Left hindlimb (tissue), 1 donor: Measurements from ENCODE around the gene CTIF.

Source experiments
- DNase-seq: peaks from one replicate; pipeline ENCODE4 v3.0.0-alpha.2; 2018

Gene CTIF

DNA sequence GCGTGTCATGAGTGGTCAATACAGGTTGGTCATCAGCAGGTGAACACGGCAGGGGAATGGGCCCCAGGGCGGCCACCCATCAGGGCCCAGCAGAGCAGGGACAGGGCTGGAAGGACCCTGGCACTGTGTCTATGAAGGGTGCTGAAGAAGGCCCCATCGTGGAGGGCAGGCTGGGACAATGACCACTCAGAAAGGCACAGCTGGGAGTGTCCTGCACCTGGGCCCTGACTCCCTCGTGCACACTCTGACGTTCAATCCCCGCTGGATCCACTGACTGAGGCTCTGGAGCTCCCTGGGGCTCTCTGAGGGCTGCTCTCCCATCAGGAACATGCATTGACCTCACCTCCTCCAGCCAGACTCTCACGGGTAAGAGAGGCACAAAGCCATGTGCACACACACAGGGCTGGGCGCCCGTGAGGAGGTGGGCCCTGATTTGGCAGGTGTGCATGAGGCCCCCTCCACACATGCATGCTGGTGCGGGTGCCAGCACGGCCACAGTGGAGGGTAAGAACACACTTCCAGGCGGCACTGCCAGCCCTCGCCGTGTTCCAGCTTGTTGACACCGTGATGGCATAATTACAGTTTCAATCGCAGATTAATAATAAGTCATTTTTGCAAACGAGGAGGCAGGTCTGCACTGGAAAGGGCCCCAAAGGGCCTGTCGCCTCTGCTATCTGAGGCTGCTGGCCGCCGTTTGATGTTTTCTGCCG, 353.5 kb downstream of the CTIF start:
- DNase-seq: no peak

DNA sequence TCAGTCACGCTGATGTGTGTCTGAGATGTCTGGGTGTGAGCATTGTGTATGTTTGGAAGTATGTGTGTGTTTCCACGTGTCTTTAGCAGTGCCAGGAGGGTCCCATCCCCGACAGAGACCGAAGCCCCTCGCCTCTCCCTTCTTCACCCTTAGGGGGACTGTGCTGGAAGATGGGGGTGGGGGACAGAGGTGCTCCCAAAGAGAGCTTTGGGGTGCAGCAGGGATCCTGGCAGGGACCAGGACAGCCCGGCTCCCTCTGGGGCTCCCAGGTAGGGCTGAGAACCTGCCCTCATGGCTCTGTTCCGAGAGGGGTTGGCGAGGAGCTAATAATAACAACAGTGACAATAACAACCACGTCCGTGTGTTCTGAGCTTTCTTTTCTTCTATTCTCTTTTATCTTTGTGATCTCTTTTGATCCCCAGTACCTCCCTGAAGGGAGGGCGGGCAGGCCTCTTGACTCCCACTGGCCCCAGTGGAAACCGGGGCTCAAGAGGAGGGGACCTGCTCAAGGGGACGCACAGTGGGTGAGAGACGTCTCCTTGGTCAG, 354.3 kb downstream of the CTIF start:
- DNase-seq: no peak

DNA sequence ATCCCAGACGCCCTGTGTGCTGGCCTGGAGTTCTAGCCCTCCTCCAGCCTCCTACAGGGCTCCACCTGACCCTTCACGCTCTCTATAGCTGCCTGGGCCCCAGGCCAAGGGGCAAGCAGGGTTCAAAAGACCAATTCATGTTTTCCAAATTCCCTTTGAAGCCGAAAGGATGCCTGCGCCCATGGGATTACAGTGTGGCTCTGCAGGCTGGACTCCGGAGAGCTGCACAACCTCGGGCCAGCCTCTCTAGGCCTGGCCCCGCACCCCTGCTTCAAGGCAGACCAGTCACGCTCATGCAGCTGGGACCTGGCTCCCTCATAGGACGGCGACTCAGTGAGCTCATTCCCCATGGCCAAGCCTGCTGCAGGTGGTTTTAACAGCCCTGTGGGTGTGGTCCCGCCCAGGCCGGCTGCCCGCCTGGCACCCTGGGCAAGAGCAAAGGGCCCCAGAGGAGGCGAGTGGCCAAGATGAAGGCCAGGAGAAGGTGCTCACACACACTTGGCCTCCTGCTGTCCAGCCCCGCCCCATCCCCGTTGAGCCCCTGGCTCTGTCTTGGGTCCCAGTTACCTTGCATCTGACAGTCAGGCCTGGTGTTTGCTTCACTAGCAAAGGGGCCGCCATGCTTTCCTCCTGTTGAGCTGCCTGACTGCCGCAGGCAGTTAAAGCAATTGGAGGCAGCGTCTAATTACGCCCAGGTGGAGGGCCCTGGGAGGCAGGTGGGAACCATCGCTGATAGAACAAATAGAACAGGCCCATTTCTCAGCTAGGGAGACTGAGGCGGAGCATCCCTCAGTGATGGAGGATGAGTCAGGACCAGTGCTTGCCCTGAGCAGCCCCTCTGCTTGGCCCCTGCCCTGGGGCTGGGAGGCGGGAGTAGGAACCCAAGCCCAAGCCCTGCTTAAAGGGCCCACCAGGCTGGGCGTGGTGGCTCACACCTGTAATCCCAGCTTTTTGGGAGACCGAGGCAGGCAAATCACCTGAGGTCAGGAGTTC, 355.1 kb downstream of the CTIF start:
- no peak for DNase-seq

DNA sequence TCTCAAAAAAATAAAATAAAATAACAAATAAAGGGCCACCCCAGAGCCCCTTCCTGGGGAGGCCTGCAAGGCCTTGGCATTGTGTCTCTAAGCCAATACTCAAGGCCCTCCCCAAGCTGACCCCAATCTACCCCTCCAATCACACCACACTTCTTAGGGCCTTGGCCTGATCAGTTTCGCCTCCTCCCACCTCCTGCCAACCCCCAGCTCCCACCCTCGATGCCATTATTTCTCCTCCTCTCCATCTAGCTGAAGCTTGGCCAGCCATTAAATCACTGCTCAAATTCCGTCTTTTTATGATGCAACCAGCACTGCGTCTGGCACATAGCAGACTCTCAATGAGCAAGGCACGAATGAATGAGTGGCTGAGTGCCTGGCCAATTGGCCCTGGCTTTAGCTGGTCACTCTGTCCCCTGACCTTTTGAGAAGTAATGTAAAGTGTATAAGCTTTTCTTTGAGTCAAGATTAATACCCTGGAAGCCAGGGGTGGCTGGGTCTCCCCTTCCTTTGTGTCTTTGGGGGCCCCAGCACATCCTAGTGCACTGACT, 356.0 kb downstream of the CTIF start:
- no peak for DNase-seq

DNA sequence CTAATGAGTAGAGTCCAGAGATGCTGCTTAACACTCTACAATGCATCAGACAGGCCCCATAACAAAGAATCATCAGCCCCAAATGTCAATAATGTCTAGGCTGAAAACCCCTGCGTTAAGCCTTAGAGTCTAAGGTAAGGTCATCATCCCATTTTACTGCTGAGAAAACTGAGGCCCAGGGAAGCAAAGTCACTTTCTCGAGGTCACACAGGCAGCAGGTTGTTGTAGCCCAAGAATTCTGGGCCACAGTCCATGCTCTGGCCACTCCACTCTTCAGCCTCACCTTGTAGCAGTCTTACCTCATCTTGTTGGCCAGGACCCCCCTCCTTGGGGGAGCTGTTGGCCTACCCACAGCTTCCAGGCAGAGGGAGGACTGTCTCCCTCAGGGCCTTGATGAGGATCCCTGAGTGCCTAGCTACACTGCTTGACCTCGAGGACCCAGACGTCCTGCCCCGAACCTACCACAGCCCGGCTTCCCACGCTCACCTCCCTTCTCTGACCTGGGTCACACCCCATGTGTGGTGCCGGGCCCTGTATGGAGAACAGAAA, 357.6 kb downstream of the CTIF start:
- DNase-seq: no peak

DNA sequence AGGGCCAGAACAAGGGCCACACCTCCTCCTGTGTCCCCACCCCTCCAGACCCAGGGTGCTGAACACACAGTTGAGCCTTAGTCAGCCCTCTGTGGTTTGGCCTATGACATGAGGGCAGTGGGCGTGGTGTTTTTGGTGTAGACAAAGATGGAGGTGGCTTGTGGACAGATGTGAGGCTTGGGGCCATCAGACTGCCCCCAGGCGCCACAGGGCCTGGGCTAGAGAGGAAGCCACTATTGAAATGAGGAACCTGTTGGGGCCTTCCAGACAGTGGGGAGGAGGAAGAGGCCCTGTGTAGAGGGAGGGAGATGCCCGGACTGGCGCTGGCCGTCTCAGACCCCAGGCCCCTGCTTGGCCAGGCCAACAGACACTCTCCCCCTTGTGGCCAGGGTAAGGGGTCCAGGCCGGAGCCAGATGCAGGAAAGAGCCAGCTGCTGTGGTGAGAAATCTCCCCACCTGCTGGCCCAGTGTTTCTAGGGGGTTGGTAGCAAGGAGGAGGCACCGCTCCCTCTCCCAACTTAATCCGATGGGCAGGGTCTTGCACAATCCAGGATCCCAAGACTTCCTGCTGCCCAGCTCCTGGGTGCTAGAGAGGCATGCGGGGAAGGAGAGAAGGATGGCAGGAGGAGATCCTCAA, 358.2 kb downstream of the CTIF start:
- no peak for DNase-seq

DNA sequence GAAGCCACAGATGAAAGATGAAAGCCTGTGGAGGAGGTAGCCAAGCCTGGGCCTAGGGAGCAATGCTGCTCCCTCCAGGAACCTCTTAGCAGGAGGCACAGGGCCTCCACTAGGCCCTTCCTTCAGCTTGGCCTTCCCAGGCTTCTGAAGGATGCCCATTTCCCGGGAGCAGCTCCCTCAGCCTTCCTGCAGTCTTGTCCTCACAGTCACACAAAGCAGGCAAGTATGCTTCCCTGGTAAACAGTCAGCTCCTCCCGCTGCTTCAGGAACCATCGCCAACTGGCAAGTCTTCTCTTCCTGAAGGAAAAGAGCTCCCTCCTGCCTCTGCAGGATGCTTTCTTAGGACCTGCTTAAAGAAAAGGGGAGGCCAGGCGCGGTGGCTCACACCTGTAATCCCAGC, 358.7 kb downstream of the CTIF start:
- no peak for DNase-seq

DNA sequence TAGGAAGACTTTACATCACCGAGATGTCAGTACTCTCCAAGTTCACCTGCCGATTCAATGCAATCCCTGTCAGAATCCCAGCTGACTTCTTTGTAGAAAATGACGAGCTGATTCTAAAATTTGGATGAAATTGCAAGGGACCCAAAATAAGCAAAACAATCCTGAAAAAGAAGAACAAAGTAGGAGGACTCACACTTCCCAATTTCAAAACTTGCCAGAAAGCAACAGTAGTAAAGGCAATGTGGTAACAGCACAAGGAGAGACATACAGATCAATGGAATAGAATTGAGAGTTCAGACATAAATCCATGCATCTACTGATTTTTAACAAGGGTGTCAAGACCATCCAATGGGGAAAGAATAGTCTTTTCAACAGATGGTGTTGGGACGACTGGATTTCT, 359.7 kb downstream of the CTIF start:
- DNase-seq: no peak

DNA sequence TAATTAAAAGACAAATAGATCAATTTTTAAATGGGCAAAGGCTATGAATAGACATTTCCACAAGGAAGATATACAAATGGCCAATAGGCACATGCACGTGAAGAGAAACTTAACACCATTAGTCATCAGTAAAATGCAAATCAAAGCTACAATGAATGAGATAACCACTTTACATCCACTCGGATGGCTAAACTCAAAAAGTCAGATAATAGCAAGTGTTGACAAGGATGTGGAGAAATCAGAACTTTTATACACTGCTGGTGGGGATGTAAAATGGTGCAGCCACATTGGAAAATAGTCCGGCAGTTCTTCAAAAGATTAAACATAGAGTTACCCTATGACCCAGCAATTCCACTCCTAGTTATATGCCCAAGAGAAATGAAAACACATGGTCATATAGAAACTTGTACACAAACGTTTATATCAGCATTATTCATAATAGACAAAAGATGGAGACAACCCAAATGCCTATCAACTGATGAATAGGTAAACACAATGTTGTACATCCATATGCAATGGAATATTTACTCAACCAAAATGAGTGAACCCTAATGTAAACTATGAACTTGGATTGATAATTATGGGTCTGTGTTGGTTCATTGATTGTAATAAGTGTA, 360.8 kb downstream of the CTIF start:
- no peak for DNase-seq

DNA sequence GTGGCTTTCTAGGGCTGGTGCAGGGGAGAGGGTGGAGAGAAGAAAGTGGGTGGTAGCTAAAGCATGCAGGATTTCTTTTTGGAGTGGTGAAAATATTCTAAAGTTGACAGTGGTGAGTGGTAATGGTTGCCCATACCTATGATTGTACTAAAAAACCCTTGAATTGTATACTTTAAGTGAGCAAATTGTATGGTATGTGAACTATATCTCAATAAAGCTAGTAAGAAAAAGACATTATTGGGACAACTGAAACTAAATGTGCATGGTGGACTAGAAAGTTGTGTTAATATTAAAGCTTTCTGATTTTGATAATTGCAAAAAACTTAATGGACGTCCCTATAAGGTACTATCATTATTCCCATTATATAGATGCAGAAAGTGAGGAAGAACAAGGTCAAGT, 361.6 kb downstream of the CTIF start:
- no peak for DNase-seq

DNA sequence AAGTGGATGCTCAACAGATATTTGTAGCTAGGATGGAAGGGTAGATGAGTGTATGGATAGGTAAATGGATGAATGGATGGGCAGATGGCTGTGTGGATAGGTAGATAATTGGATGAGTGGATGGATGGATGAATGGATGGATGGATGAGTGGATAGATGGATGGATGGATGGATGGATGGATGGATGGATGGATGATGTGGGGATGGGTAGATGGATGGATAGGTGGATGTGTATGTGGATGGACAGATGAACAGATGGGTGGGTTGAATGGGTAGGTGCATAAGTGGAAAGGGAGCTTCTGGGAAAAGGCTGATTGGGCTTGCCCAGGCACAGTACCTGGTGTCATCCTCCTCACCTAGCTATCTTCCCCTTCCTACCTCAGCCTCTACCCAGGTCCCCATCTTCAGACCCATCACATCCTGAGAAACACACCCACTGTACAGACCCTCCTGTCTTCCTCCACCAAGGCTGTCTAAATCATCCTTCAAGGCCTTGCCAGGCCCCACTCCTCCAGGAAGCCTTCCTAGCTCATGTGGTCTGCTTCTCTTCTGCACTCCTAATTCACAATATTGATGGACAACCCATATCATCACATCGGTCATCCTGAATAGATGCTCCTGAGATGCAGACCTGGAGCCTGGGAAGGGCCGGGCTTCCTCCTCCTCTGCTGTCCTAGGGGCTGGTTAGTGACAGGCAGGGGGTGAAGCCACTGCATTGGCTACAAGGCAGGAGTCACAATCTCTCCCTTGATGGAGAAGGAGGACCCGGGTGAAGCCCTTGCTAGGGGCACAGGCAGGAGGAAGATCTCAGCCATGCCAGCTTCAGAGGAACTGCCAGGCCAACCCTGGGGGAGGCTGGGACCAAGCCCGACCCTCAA, 362.6 kb downstream of the CTIF start:
- no peak for DNase-seq

DNA sequence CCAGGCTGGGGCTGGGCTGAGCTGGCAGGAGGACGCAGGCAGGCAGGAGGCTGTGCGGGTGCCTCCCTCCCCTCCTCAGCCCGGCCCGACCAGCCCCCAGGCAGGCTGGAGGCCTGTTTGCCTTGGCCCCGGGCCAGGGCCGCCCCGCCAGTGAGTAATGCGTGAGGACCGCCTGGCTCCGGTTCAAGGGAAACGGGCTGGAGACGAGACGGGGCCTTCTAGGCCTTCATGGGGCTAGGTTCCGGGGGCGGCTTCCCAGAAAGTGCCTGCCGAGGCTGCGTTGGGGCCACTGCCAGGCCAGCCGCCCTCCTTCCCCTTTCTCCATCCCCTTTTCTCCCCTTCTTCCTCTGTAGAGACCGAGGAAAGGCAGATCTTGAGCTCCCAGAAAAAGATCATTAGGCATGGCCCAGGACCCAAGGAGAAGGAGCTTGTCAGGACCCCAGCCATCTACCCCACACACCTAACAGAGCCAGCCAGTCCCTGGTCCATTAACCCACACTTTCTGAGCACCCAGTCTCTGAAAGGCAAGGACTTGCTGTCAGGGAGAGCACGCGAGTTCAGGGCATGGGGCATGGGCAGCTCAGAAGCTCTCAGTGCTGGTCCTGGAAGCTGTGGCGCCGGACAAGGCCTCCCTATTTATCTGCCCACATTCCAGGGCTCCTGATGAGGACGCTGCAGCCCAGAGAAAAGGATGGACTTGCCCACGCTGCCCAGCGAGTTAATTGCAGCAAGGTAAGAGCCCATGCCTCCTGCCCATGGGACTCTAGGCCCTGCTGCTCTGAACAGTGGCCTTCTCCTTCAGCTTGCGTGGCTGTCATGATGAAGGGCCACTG, 363.4 kb downstream of the CTIF start:
- peak; percentile 93 for DNase-seq

DNA sequence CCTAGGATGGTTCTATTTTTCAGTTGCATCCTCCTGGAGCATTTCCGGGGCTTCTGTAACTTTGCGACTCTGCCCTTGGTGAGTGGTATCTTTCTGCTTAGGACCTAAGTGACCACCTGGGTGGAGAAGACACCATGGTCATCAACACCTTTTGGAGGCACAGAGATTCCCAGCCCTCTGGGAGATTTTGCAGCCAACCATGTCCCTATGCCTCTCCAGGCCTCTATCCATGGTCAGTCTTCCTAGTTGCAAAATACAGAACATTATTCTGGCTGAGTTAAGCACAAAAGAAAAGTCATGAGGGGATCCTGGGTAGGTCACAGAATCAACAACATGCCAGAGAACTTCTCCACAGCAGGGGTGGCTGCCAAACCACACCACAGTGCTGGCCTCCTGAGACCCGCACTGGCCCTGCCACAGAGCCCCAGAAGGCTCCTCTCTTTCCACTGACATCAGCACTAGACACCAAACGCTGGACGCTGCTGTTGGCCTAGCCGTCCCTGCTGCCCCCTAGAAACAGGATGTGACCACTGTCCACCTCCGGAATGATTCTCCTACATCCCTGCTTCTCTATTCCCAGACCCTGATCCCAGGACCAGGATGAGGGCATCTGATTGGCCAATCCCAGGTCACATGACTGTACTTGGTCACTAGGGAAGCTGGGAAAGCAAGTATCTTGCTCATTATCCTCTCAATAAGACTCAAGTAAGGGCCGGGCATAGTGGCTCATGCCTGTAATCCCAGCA, 364.2 kb downstream of the CTIF start:
- DNase-seq: peak; percentile 75

DNA sequence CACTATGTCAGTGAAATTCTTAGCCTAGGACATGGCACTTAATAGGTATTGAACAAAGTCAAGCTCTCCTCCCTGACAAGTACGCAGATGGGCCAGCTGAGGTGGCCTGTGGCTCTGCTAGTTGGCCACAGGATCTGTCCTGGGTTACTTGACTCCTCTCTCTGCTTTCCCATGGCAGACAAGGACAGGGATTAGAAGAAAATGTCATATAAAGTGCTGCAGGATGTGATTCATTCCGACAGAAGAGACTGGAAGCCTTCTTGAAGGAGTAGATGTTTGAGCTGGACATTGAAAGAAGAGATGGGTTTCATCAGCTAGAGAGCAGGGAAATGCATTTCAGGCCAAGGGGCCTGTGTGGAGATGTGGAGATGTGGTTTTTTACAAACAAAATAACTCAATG, 365.3 kb downstream of the CTIF start:
- no peak for DNase-seq

DNA sequence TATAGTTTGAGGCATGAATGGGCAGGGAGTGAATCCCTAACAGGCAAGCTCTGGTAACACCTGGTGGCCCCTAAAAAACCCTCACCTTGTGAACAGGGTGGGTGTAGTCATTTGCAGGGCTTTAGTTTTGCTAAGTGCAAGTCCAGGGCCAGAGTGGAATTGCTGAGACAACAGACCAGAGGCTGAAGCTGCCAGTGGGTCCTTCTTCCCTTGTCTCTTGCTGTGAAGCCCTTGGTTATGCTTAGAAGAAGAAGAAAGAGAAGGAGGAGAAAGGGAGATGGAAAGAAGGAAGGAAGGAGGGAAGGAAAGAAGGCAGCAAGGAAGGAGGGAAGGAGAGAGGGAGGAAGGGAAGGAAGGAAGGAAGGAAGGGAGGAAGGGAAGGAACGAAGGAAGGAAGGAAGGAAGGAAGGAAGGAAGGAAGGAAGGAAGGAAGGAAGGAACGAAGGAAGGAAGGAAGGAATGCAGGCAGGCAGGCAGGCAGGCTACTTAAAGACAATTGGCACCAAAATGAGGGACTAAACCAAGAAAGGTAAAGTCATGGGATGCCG, 366.1 kb downstream of the CTIF start:
- no peak for DNase-seq

DNA sequence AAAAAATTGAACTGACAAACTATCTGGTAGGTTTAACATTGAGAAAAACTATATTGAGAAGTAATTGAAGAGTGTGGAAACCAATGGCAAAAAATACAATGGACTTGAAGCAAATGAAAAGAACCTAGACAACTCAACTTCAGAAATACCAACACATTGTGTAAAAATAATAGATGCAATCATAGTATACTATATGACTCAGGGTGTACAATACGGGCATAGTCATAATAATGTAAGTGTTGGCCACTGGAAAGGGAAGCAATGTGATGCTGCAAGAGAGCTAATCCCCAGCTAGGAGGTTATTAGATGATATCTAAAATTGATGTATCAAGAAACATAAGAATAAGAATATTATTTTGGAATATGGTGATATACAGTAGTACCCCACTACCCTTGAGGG, 366.7 kb downstream of the CTIF start:
- no peak for DNase-seq

DNA sequence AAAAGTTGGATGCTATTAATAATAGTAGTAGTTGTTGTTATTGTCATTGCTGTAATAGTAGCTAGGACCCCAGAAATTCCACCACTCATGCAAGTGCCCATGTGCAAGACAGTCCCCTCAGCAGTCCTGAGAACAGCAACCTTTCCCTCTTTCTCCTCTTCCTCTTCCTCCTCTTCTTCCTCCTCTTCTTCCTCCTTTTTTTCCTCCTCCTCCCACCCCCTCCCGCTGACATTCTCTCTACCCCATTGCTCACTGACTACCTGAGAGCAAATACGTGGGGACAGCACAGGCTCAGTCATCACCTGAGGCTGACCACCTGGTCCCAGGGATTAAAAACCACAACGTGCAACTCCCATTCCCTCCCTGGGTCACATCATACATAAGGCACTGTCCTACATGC, 370.1 kb downstream of the CTIF start:
- peak; percentile 7 for DNase-seq

DNA sequence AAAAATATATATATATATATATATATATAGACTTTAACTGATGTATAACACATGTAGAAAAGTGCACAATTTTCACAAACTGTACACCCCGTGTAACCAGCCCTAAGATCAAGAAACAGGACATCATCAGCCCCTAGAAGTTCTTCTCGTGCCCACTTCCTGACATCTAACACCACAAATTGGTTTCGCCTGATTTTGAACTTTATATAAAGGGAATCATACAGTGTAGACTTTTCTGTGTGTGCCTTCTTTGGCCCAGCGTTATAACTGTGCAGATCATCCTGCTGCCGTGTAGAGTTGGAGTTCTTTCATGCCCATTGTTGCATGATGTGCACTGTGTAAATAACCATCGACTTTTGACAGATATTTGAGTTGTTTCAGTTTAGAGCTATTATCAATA, 370.9 kb downstream of the CTIF start:
- DNase-seq: peak; percentile 8

DNA sequence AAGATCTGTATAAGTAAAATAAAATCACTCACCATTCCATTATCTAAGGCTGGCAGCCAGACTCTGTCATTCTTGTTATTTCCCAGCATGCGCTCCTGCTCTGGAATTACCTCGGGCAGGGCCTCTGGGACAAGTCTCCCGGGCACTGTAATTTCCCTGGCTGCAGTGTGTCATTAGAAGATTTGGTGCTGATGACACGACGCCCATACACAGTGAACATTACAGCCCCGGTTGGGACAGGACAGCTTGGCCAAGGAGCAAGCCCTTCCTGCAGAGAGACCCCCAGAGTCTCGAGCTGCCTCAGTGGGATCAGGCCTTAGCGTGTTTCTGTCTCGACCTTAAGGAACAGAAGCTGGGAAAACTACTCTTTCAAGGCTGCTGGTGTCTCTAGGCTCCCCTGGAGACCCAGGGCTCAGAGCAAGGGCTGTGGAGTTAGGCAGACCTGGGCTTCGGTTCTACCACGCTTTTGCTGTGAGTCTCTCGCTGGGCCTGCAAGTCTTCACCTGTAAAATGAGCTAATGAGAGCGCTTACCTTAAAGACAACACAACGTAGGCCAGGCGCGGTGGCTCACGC, 372.2 kb downstream of the CTIF start:
- DNase-seq: peak; percentile 31
